GM21786 (cell line): Measurements from ENCODE around the gene DDX49.
"Not testable (repeated sequence)": the region's sequence is repeated elsewhere in the genome, so short reads cannot be mapped to it uniquely, and the experiment has no call there.

Experiments
- ATAC-seq: cut with Tn5 transposase; IDR thresholded peaks from one replicate; pipeline ENCODE4 v1.9.1; 2021; ENCODE audit not compliant: unreplicated experiment

The DDX49 gene

GRCh38 chr19:18895038-18895823, 24.3 kb upstream of the DDX49 start:
- no peak for ATAC-seq

- no peak for ATAC-seq
Measured at GRCh38 chr19:18895824-18896341, 23.6 kb upstream of the DDX49 start, which contains the start of gene CERS1. Gene CERS1, minus strand, starts transcription at chr19:18896158. Its CDS starts 86 bp downstream, at chr19:18896072.

GRCh38 chr19:18896421-18896841, 23.1 kb upstream of the DDX49 start:
- no peak for ATAC-seq

GRCh38 chr19:18897094-18898029, 22.2 kb upstream of the DDX49 start:
- no peak for ATAC-seq

GRCh38 chr19:18898081-18898606, 21.4 kb upstream of the DDX49 start:
- ATAC-seq: no peak

GRCh38 chr19:18898607-18899408, 20.7 kb upstream of the DDX49 start:
- ATAC-seq: no peak

- no peak for ATAC-seq
Measured at GRCh38 chr19:18899624-18900560, 19.6 kb upstream of the DDX49 start.

GRCh38 chr19:18900700-18901481, 18.6 kb upstream of the DDX49 start:
- no peak for ATAC-seq

GRCh38 chr19:18901491-18901890, 18.0 kb upstream of the DDX49 start:
- no peak for ATAC-seq

- not testable (repeated sequence) for ATAC-seq
Measured at GRCh38 chr19:18902519-18902918, 17.0 kb upstream of the DDX49 start.

GRCh38 chr19:18903156-18904037, 16.1 kb upstream of the DDX49 start:
- ATAC-seq: no peak

- ATAC-seq: no peak
Measured at GRCh38 chr19:18904334-18905057, 15.0 kb upstream of the DDX49 start.

- no peak for ATAC-seq
Measured at GRCh38 chr19:18905058-18905456, 14.5 kb upstream of the DDX49 start.

- no peak for ATAC-seq
Measured at GRCh38 chr19:18905513-18906236, 13.8 kb upstream of the DDX49 start.

GRCh38 chr19:18906605-18907519, 12.7 kb upstream of the DDX49 start:
- no peak for ATAC-seq
